Hematopoietic multipotent progenitor cell treated with erythropoietin and hydrocortisone succinate and interleukin-3 and kit ligand, for 8 days (in vitro differentiated cells): ENCODE measurements around the gene TMEM100.

Source experiments
- DNase-seq: peaks from one replicate; pipeline ENCODE4 v3.0.0-alpha.2; 2015

The TMEM100 gene

DNA sequence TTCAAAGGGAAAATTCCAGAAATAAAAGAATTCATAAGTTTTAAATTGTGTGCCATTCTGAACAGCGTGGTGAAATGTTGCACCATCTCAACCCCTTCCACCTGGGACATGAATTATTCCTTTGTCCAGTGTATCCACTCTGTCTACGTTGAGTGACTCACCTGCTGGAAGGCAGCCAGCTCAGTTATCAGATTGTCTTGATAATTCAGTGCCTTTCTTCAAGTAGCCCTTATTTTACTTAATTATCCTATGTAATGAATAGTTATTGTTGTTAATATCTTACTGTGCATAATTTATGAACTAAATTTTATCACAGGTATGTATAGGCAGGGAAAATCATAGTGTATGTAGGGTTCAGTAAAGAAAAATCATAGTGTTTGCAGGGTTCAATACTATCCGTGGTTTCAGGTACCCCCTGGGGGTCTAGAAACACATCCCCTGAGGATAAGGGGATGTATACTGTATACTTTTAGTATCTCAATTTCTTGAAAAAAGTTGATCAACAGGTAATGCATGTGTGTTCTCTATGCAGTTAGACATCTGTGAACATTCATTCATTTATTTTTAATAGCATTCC lies 20.5 kb upstream of the TMEM100 start:
- no peak for DNase-seq

DNA sequence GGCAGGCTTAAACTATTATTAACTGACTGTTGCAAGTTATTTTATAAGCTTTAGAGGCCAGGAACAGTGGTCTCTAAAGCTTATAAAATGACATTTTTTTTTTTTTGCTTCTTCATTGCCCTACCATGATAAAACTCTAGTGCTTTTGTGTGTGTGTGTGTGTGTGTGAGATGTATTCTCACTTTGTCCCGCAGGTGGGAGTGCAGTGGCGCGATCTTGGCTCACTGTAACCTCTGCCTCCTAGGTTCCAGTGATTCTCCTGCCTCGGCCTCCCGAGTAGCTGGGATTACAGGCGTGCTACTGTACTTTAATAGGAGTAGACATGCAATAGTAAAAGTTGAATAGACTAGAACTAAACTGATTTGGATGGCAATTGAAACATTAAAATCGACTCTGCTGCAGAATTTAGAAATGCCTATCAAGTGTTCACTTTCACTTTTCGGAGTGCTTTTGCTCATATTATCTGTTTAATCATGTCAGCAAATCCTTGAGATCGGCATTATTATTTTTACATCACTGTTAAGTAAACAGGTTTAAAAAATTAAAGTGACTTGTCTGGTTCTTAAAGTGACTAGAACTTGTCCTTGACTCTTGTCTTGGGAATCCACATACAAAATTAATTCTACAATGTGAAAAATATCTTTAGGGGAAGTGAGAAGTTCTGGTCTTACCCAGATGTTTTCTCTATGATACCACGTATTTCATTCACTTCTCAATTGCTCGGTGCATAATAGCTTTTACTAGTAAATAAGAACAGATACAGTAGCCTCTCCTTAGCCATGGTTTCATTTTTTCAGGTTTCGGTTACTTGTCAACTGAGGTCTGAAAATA lies 19.8 kb upstream of the TMEM100 start:
- DNase-seq: no peak

DNA sequence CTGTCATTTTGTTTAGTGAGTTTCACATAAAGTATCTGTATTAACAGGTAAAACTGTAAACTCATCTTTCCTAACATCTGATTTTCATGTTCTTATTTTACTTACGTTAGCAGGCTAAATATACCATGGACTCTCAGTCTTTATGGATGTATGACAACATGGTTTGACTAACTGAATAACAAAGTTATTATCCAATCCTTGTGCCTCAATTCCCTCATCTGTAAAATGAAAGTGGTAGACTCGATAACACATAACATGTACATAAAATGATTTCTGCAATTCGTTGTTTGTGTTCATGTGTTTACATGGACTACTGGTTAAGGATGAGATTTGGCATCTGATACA lies 18.7 kb upstream of the TMEM100 start:
- no peak for DNase-seq

DNA sequence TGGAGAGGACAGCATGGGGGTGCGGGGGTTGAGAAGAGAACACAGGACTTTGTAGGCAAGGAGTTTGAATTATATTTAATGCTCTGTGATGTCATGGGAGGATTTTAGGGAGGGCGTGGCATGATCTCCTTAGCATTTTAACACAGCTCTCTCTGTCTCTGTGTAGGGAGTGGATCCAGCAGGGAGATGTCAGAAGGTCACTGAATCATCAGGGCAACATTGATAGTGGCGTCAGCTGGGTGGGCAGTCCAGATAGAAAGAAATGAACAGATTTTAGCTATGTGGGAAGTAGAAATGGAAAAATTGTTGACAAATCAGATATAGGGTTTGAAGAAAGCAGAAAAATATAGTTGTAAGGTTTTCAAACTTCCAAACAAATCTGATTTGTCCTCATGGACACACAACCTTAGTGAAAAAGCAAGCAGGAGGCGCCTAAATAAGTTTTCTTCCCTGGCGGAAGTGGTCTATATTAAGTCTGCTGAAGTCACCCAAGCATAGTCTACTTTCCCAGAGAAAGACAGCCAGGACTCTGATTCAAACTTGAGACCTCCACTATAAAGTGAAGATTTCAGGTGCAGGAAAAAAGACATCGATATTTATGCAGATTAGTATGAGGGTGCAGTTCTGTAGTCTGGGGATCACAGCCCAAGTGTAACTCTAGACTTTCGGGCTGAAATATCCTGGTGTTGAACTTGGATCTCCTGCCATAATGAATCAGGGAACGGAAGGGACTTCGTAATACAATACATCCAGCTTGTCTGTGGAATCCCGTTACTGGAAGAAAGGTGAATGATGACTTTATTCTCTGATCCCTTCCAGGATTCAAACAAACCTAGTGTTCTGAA lies 18.1 kb upstream of the TMEM100 start:
- no peak for DNase-seq

DNA sequence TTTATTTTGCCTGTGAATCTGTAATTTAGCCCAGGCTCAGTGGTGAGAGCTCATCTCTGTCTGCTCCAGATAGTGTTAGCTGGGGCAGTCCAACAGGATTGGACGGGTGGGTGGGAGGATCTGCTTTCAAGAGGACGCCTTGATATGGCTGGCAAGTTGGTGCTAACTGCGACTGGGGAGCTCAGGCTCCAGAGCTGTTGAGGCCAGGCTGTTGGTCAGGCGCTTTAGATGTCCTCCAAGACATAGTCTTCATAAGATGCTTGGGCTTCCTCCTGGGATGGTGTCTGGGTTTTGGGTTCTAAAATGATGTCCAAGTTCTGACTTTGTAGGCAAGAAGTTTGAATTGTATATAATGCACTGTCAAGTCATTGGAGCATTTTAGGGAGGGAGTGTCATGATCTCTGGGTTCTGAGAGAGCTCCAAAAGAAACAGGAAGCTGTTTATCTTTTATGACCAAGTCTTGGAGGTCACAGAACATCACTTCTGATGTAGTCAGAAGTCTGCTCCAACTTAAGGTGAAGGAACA lies 15.4 kb upstream of the TMEM100 start:
- DNase-seq: peak; percentile 55

DNA sequence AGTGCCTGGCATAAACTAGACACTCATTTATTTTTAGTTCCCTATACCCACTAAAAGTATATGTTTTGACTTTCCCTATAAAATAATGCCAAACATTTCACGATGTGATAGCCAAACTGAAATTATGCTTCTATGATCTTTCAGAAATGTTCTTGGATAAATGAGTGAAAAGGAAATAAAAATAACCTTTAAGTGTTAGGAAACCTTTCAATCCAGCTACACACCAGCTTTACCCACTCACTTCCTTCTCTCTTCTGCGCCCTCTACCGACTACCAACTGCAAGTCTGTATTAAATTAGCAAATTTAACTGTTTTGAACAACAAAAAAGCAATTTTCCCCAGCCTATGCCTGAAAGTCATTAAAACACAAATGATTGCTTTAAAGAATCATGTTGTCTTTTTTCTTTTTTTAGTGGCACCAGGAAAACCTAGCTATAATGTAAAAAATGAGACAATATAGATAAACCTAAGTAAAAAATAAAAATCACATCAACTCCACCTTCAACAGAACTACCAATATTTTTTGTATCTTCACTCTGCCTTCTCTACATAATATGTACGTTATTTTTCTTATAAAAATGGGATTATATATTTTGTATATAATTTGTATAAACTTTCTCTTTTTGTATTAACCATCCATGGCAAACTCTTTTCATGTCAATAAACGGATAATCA lies 13.2 kb upstream of the TMEM100 start:
- DNase-seq: peak; percentile 69

DNA sequence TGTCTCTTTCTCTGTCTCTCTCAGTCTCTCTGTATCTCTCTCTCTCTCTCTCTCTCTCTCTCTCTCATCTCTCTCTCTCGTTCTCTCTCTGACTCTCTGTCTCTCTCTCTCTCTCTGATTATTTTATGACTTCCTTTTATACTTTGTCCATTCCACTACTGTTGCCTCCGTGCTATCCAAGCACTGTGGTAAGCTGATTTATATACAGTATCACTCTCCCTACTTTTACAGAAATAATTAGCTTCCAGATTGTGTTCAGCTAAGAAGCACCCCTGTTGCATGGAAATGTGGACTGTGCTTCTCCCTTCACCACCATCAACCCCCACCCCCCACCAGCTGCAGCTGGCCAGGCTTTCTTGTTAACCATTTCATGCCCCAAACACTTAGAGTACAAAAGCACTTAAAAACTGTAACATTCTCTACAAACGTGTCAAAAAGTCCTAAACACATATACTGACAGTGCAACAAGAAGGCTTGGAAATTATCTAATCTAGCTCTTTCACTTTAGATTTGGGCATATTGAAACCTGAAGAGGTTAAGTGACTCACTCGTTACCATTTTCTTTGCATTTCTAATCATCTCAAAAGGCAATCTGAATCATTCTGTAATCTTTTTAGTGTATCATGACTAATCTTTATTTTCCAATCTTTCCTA lies 11.6 kb upstream of the TMEM100 start:
- DNase-seq: no peak

DNA sequence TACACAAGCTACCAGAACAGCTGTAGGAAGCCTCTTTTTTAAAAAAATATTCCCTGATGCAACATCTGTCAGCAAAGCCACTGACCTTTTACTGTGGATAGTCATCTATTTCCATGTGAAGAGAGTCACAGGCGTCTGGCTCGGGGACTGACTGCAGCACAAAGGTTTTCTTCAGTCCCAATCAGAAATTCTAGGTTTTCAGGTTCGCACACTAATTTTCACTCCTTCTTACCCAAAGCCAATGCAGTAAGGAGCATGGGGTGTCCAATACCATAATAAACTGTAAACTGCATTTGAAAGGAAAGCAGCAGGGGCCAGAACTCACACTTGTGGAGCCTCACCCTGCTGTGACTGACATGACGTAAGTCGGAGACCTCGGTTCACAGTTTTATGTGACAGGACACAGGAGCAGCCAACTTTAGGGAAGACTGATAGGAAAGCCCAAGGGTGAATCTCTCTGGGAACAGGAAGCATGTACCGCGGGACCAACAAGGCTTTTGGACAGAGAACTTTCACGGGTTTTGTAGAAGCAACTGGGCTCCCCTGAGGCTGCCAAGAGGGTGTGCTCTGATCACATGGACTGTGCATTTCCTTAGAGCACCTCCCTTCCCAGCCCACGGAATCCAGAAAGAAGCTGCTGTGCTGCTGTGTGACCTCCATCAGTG lies 9.1 kb upstream of the TMEM100 start:
- no peak for DNase-seq

DNA sequence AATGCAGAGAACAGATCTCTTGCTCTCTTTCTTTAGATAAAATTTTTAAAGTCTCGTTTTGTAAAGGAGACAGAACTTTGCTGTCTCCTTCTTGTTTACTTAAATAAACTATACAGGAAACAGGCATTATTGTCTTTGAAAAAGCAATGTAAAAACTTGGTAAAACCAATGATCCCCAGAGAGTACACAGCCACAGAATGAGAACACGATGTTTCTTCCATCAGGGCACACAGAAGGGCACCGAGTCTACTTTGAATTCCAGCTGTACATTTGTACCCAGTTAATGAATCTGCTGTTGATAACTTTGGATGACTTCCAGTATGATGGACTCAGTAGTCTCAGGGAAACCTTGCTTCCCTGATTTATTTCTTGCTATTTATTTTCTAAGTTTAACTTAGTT lies 8.1 kb upstream of the TMEM100 start:
- no peak for DNase-seq

DNA sequence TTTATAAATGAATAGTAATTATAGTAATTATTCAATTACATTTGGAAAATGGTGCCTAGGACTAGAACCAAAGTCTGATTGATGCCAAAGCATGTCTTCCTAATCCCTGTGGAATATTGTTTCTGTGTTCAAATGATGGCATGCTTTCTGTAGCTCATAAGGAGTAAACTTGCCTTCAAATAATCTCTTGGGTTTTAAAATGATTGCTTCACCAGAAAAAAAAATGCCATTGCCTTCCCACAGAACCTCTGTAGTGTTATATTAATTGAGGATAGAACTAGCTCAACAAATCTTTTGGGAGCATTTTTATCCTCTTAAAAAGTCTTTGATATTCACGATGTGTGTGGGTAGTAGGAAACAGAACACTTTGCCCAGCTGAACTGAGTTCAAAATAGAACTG lies 7.7 kb upstream of the TMEM100 start:
- DNase-seq: no peak

DNA sequence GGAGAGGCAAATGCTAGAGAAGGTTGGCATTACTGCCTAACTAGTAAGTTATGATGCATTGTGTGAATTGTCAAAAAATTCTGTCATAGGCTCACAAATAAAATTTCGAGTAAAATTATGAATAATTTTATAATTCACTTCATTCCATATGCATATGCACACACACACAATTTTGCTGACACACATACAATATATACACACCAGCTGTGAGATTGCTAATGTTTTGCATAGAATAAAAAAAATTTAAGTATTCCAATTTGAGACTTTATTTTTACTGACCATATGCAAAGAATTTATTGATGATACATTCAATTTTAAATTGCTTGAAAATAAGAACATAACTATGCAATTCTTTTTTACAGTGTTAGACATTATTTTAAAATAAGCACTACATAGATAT lies 6.8 kb upstream of the TMEM100 start:
- no peak for DNase-seq

DNA sequence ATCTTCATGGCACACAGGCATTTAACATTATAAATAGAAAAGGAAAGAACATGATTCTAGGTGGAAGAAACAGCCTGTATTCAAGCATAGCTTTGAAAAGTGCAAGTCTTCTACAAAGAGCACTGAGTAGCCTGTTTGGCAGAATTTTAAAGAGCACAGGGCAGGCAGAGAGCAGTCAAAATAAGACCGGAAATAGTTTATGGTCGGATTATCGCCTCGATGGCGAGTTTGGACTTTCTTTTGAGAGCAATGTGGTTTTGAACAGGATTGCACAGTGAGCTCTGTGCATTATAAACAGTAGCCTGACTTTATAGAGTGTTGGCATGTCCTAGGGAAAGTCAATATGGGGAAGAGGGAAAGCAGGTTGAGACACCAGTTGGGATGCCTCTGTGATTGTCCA lies 6.2 kb upstream of the TMEM100 start:
- no peak for DNase-seq

DNA sequence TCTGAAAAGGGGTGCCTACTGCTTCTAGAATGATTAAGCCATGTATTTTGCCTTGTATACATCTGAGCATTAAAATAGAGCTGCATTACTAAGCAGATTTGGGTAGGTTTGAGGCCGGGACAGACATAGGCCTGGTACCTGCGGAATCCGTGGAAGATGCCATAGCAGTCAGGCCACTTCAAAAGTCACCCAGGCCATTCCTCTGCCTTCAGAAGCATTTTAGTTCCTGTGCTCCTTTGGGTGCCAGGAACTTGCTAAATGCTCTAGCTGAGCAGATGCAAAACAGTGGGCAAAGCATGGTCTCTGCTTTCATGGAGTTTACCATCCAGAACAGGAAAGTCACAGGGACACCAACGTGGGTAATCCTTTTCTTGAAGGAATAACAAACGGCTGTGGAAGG lies 5.7 kb upstream of the TMEM100 start:
- no peak for DNase-seq

DNA sequence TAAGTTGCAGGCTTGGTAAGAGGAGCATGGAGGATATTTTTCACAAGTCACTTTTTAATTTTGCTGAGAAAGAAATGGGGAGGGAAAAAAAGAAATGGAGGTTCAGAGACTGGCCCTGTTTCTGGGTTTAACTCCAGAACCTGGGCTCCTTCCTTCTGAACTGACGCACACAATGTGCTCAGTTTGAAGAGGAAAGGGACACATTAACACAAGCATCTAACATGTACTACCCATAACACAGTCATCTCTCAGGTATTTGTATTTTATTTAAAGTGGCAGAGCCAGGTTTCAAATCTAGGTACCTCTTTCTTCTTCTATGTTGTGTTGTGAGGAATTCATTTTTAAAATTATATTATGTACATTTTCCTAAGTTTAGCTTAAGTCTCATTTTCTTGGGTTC lies 5.3 kb upstream of the TMEM100 start:
- no peak for DNase-seq

DNA sequence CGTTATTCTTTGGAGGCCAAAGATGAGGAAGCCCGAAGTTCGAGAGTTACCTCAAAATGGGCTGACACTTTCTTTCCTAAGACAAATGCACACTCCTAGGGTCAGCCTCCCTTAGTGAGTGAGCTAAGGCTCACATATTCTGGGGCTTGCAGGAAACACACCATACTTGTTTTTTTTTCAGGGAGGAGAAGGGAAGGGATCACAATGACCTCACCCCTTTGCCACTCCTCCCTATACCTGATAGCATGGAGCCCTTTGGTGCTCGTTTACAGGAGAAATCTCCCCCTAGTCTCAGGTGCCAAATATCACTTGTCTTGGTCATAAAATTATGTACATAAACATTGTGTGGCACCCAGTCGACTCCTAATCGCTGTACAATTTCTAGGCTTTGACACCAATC lies 4.6 kb upstream of the TMEM100 start:
- DNase-seq: no peak

DNA sequence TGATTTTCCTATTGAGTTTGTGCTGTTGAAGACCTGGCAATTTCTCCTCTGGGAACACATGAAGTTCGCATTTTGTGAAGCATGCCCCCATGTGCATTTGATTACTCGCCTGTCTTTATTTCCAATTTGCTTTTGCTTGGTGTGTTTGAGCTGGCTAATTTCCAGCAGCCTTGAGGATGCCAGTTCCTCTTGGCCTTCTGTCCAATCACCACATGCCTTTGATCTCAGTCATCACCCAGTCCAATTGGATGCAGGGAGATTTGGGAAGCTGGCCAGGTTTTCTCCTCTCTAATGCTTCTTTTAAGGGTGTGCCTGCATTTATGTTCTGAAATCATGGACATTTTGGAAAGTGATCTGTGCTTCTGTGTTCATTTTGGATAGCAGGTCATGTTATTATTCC lies 3.8 kb upstream of the TMEM100 start:
- DNase-seq: no peak

DNA sequence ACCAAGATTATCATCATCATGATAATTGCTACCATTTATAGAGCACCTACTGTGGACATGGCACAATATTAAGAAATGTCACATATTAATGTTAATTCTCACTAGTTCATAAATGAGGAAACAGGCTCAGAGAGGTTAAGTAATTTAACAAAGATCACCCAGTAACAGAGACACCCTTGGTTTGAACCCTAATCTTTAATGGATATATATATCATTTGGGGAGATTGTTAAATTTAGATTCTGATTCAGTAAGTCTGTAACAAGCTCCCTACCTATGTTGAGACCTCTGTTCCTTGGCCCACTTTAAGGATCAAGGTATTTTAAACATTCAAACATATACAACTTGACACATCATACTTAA lies 804 bp upstream of the TMEM100 start:
- DNase-seq: no peak

DNA sequence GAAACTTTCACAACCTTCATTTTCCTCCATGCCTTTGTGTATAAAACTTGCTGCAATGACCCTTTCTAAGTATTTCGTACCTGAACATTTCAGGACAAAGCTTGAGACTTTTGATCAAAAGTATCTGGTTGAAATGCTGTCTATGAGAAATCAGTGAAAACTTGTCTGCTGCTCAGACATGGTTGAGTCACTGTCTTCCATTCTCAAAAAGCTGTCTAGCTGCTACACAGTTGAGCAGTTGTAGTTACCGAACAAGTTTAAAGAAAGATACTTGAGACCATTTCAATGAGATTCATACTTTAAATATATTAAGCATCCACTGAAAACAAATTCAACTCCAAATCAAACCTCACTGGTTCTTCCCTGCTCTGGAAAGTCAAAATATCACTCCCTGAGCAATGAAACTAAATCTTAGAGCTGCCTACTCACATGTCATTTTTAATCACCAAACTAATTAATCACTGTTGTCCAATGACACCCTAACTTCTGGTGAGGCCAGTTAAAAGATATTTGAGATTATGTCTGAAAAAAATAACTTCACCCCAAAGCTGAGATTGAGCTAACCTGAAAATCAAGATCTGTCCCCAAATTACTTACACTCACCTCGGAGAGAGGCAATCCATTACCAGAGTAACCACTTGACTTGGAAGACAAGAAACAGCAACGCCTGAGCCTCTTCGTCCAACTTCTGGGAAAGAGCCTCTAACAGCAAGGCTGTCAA lies 488 bp downstream of the TMEM100 start:
- DNase-seq: no peak

DNA sequence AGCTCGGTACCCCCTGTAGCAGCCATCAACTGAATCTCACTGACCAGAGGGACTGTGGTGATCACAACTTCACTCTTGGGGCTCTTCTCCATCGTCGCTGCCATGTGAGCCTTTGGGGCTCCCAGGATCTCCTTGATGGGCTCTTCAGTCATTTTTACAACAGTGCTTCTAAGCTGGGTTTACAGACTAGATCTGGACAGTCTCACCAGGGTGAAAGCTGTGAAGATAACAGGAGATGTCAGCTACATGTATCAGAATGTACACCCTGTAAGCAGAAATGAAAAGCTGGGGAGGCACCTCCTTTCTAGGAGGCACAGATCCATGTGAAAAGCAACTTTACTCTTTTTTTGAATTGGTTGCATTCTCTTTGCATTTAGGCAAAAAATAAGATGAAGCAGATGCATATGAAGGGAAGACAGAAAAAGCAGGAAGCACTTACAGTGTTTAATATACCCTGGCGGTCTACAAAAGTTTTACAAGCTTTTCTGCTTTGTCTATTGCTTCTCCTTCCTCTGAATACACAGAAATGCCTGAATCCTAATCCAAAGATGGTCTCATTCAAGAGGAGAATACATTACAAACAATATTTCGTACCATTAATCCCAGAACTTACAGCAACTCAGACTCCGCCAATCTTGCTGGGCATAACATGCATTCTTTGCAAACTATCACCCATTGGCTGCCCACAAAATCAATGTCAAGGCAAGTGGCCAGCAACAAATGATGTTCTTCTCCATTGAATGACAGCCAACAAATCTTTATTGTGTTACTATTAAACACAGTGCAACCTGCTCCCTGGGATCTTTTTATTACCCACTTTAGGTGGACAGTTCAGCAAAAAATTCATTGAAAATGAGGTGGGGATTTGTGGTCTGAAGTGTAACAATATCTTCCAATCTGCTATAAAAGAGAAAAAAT lies 1.5 kb downstream of the TMEM100 start:
- DNase-seq: no peak
